GM21737 (cell line): Measurements from ENCODE around the gene INO80B.

Experiments
- ATAC-seq: cut with Tn5 transposase; IDR thresholded peaks from one replicate; pipeline ENCODE4 v1.9.1; 2021; ENCODE audit warnings: mild to moderate bottlenecking, moderate library complexity; ENCODE audit not compliant: unreplicated experiment

INO80B gene

GRCh38 chr2:74500578-74500946, 45.7 kb downstream of the INO80B start:
- no peak for ATAC-seq

- ATAC-seq: no peak
Observed at GRCh38 chr2:74501335-74502071, 46.6 kb downstream of the INO80B start.

- ATAC-seq: no peak
Observed at GRCh38 chr2:74502147-74502719, 47.3 kb downstream of the INO80B start.

- peak; percentile 39 for ATAC-seq
Observed at GRCh38 chr2:74502720-74503505, 48.0 kb downstream of the INO80B start.

- ATAC-seq: no peak
Observed at GRCh38 chr2:74503506-74504475, 48.9 kb downstream of the INO80B start.

- no peak for ATAC-seq
Observed at GRCh38 chr2:74504591-74504990, 49.7 kb downstream of the INO80B start.

- ATAC-seq: no peak
Observed at GRCh38 chr2:74505448-74506246, 50.8 kb downstream of the INO80B start.

- ATAC-seq: peak; percentile 84
Observed at GRCh38 chr2:74507145-74507925, 52.4 kb downstream of the INO80B start, which contains the start of gene PCGF1. Gene PCGF1 (minus strand): TSS chr2:74507695. CDS start chr2:74507668, 27 bp downstream.
